HS-27A (cell line): ENCODE data around the gene ZNF280A.
"Not testable (repeated sequence)": the region's sequence is repeated elsewhere in the genome, so short reads cannot be mapped to it uniquely, and the experiment has no call there.

Source experiments
- DNase-seq: peaks from one replicate; pipeline ENCODE4 v3.0.0-alpha.2; 2012; ENCODE audit warnings: low read depth, missing footprints

Gene ZNF280A

GRCh38 chr22:22545084-22545483 lies 25.0 kb upstream of the ZNF280A start:
- no peak for DNase-seq

DNA sequence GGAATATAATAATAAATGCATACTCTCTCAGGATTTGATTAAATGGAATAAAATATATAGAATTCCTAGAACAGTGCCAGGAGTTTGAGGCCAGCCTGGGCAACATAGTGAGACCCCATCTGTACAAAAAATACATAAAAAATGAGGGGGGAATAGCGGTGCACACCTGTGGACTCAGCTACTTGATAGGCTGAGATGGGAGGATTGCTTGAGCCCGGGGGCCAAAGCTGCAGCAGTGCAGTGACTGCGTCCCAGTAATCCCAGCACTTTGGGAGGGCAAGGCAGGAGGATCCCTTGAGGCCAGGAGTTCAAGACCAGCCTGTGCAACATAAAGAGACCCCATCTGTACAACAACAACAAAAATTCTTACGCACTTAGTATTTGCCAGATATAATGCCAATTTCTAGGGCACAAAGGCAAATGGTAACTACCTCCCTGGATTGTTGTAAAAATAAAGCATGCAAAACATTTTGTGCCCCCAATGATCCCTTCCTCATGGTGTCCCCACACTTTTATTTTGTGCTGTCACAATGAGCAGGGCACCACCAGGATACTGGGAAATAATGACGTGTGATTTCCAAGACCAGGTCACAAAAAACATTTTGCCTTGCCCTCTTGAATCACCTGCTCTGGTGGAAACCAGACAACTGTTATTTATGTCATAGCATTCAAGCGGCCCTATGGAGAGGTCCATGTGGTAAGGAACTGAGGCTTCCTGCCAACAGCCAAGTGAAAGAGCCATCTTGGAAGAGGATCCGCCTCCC lies 18.3 kb upstream of the ZNF280A start:
- no peak for DNase-seq

GRCh38 chr22:22536916-22537315 lies 16.8 kb upstream of the ZNF280A start:
- DNase-seq = no peak

DNA sequence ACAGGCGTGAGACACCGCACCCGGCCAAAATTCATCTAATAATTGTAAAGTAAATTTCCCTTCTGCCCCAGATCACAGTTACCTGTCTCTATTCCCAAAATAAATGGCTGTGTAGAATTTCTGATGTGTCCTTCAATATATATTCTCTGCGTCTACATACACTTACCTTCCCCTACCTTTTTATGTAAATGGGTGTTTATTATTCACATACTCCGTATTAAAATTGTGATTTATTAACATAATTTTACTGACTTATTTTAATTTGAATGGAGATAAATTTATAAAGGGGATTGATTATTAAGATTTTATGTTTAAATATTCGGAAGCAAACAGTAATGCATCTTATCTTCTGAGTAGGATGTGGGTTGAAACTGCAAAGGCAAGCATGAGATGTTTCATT lies 16.4 kb upstream of the ZNF280A start:
- DNase-seq = no peak

GRCh38 chr22:22535662-22536061 lies 15.6 kb upstream of the ZNF280A start:
- DNase-seq = no peak

DNA sequence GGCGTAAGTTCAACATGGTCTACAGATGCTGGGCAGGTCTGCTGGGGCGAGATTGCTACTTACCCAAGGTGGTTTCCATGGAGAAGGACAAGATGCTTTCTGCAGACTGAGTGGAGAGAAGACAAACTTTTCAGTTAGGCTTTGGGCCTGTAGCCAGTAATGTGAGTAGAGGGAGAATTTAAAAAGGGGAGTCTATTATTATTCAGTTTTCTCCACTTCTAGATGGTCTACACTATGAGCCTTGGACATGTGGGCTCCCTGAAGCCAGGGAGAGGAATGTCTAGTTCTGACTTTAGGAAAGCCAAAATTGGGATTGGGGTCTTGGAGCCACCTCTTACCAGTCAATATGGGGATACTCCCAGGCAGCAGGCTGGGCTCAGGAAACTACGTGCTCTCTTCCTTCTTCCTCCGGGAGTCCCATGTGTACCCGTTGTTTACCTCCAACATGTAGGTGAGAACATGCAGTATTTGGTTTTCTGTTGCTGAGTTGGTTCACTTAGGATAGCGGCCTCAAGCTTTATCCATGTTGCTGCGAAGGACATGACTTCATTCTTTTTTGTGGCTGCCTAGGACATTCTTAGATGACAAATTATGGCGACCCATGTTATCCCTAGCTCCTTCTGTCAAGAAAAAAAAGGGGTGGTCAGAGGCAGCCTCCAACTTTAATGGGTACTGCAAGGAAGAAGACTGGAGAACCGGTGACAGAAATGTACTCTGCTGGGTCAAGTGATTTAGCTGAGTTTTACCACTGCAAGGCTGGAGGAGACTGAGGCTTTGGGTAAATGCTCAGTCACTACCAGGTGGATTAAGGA lies 14.7 kb upstream of the ZNF280A start:
- DNase-seq = no peak

GRCh38 chr22:22533863-22534262 lies 13.8 kb upstream of the ZNF280A start:
- DNase-seq = no peak

- DNase-seq = no peak
Measured at GRCh38 chr22:22533417-22533816, 13.3 kb upstream of the ZNF280A start.

DNA sequence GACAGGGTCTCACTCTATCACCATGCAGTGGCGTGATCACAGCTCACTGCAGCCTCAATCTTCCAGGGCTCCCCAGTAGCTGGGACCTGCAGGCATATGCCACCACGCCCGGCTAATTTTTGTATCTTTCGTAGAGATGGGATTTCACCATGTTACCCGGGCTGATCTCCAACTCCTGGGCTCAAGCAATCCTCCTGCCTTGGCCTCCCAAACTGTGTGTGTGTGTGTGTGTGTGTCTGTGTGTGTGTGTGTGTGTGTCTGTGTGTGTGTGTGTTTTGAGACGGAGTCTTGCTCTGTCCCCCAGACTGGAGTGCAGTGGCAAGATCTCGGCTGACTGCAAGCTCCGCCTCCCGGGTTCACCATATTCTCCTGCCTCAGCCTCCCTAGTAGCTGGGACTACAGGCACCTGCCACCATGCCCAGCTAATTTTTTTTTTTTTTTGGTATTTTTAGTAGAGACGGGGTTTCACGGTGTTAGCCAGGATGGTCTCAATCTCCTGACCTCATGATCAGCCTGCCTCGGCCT lies 12.5 kb upstream of the ZNF280A start:
- DNase-seq = not testable (repeated sequence)

- DNase-seq = no peak
Measured at GRCh38 chr22:22531770-22532546, 11.9 kb upstream of the ZNF280A start.

DNA sequence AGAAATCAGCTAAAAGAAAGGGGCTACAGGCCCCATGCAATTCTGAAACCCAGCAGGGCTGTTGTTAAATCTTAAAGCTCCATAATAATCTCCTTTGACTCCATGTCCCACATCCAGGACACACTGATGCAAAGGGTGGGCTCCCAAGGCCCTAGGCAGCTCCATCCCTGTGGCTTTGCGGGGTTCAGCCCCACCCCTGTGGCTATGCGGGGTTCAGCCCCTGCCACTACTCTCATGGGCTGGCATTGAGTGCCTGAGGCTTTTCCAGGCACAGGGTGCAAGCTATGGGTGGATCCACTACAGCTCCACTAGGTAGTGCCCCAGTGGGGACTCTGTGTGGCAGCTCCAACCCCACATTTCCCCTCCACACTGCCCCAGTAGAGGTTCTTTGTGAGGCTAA lies 8.7 kb upstream of the ZNF280A start:
- DNase-seq = no peak

DNA sequence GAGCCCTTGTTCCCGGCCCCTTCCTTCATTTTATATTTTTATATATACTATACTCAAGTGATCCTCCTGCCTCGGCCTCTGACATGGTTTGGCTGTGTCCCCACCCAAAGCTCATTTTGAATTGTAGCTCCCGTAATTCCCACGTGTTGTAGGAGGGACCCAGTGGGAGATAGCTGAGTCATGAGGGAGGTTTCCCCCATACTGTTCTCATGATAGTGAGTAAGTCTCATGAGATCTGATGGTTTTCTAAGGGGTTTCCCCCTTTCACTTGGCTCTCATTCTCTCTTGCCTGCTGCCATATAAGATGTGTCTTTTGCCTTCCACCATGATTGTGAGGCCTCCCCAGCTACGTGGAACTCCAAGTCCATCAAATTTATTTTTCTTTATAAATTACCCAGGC lies 7.2 kb upstream of the ZNF280A start:
- DNase-seq = no peak

GRCh38 chr22:22526125-22526912 lies 6.2 kb upstream of the ZNF280A start:
- no peak for DNase-seq

GRCh38 chr22:22523494-22523893 lies 3.4 kb upstream of the ZNF280A start:
- DNase-seq = no peak

GRCh38 chr22:22521631-22522030 lies 1.6 kb upstream of the ZNF280A start:
- no peak for DNase-seq

DNA sequence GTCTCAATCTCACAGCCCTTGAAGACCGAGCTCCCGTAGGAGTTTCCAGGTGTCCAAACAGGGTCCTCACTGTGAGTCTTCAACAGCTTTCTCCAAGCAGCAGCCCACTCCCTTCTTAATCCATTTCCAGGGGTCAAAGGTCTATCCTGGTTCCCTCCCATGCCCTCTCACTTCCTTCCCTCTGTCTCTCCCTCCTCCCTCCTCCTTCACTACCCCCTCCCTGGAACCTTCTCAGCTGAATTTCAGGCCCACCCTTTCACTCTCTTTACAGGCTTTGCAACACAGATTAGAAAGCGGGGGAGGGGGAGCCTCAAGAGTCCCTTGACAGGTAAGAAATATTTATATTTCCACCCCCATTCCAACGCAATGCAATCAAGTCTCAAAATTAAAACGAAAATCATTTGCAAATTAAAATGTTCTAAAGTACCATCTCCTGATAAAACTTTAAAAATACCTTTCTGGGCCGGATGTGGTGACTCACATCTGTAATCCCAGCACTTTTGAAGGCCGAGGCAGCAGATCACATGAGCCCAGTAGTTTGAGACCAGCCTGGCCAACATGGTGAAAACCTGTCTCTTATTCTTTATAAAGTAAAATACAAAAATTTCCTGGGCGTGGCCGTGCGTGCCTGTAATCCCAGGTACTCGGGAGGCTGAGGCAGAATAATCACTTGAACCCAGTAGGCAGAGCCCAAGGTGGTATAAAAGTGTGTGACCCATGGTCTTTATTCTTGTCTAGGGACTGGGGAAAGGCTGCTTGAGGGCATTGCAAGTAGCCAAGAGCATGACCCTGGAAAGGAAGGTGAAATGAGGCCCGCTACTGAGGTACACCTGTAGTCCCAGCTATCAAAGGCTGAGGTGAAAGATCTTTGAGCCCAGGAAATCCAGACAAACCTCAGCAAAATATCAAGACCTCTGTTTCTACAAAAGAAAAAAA lies 865 bp upstream of the ZNF280A start:
- DNase-seq = no peak

DNA sequence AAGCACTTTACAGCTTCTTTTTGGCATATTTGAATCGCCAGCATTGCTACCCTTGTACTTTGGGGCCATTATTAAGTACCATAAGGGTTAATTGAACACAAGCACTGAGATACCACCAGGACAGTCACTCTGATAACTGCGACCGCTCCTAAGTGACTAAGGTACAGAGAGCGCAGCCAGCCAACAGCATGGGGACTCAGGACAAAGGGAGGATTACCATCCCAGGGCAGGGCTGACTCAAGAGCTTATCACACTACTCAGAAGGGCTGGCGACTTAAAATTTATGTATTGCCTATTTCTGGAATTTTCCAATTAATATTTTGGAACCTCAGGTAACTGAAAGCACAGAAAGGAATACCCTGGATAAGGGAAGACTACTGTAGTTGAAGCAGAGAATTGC lies 479 bp downstream of the ZNF280A start:
- no peak for DNase-seq

DNA sequence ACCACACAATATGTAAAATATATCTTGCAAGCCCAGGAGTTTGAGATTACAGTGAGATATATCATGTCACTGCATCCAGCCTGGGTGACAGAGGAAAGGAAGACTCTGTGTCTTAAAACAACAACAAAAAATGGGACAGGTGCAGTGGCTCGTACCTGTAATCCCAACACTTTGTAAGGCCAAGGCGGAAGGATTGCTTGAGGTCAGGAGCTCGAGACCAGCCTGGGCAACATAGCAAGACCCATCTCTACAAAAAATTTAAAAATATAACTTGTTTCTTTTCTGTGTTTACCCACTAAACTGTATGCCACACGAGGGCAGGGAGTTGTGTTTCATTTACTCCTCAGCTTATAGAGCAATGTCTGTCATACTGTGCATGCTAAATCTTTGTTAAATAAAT lies 3.1 kb downstream of the ZNF280A start:
- no peak for DNase-seq

DNA sequence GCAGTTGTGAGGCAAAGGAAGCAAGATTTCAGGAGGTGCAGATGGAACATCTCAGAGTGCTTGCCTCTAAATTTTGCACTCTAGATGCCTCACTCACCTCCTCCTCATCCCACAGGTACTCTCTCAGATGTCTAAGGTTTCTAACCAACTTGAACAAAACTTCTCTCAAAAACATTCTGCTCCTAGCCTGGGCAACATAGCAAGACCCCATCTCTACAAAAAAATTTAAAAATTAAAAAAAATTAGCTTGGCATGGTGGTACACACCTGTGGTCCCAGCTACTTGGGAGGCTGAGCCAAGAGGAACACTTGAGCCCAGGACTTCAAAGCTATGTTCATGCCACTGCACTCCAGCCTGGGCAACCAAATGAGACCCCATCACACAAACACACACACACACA lies 4.2 kb downstream of the ZNF280A start:
- DNase-seq = no peak

GRCh38 chr22:22514431-22514830 lies 5.6 kb downstream of the ZNF280A start:
- not testable (repeated sequence) for DNase-seq

- DNase-seq = no peak
Measured at GRCh38 chr22:22513619-22514018, 6.5 kb downstream of the ZNF280A start.
